Renal pelvis (tissue), 12 donors: Measurements from ENCODE around the gene CT45A2. TPM values are rescaled to one million over a fixed set of nuclear protein-coding genes. Genes with fewer than 3 reads are reported as not detected.
"Not testable (repeated sequence)": the region's sequence is repeated elsewhere in the genome, so short reads cannot be mapped to it uniquely, and the experiment has no call there.

ENCODE experiments used
- DNase-seq: peaks from one replicate; pipeline ENCODE4 v3.0.0-alpha.2; 2013
- long read RNA-seq, 16 experiments: transcript quantifications; one replicate each; lab custom pipeline, GENCODE V29; 2026
- polyA plus RNA-seq, 3 donors: library from polyadenylated mRNA; unstranded; fragments of 120-200 nt; gene quantifications; one replicate each; pipeline ENCODE4 v1.2.1, GENCODE V29; 2013; ENCODE audit not compliant: insufficient read length in 3 of 3

Gene CT45A2
- polyA plus RNA-seq = not detected
- long read RNA-seq, donor 1 = 0 reads
- long read RNA-seq, donor 2 = 0 reads
- long read RNA-seq, donor 3 = 0 reads
- long read RNA-seq, donor 4 = 0 reads
- long read RNA-seq, donor 5 = 0 reads
- long read RNA-seq, donor 6 = 0 reads
- long read RNA-seq, donor 7 = 0 reads
- long read RNA-seq, donor 8 = 0 reads
- long read RNA-seq, donor 9 = 0 reads
- long read RNA-seq, donor 10 = 0 reads
- long read RNA-seq, donor 11 = 0 reads
- long read RNA-seq, donor 12 = 0 reads
- long read RNA-seq, donor 13 = 0 reads
- long read RNA-seq, donor 14 = 0 reads
- long read RNA-seq, donor 15 = 0 reads
- long read RNA-seq, donor 16 = 0 reads

GRCh38 chrX:135819912-135820311 lies at the start of gene CT45A2:
Gene CT45A2, minus strand, starts transcription at chrX:135820012. Its CDS starts 3,747 bp downstream, at chrX:135816265.
- not testable (repeated sequence) for DNase-seq

- not testable (repeated sequence) for DNase-seq
Observed at GRCh38 chrX:135854438-135854837, 34.6 kb upstream of the CT45A2 start, which contains the start of gene CT45A8. Gene CT45A8, minus strand, starts transcription at chrX:135854538. Its CDS starts 3,755 bp downstream, at chrX:135850783.

- not testable (repeated sequence) for DNase-seq
Observed at GRCh38 chrX:135837180-135837579, 17.4 kb upstream of the CT45A2 start, which contains the start of gene CT45A7. Gene CT45A7, minus strand, starts transcription at chrX:135837280. Its CDS starts 3,747 bp downstream, at chrX:135833533.

DNA sequence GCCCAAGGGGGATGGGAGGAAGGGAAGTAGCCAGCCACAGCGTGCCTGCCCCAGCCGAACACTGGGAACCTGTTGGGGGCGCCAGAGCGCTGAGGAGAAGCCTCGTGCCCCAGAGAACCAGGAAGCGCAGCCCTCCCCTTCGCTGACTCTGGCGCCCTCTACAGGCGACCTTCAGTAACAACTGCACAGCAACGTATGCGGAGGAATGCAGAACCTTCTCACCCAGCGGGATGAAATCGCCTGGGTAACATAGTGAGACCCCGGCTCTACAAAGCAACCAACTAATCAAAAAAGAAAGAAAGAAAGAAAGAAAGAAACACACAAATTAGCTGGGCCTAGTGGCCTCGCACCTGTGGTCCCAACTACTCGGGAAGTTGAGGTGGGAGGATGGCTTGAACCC lies 17.1 kb downstream of the CT45A2 start, which contains the start of gene CT45A6:
Gene CT45A6, minus strand, starts transcription at position 101 of the 400 bp plus-strand sequence. CDS start 3,794 bp downstream, outside the sequence.
- DNase-seq = not testable (repeated sequence)

DNA sequence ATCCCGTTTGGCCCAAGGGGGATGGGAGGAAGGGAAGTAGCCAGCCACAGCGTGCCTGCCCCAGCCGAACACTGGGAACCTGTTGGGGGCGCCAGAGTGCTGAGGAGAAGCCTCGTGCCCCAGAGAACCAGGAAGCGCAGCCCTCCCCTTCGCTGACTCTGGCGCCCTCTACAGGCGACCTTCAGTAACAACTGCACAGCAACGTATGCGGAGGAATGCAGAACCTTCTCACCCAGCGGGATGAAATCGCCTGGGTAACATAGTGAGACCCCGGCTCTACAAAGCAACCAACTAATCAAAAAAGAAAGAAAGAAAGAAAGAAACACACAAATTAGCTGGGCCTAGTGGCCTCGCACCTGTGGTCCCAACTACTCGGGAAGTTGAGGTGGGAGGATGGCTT lies 34.4 kb downstream of the CT45A2 start, which contains the start of gene CT45A5:
Gene CT45A5, minus strand, starts transcription at position 101 of the 400 bp plus-strand sequence. CDS start 3,774 bp downstream, outside the sequence.
- not testable (repeated sequence) for DNase-seq

DNA sequence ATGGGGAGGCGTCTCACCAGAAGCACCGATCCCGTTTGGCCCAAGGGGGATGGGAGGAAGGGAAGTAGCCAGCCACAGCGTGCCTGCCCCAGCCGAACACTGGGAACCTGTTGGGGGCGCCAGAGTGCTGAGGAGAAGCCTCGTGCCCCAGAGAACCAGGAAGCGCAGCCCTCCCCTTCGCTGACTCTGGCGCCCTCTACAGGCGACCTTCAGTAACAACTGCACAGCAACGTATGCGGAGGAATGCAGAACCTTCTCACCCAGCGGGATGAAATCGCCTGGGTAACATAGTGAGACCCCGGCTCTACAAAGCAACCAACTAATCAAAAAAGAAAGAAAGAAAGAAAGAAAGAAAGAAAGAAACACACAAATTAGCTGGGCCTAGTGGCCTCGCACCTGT lies 51.7 kb downstream of the CT45A2 start, which contains the start of gene CT45A3:
Gene CT45A3, minus strand, starts transcription at position 101 of the 400 bp plus-strand sequence. CDS start 3,747 bp downstream, outside the sequence.
- not testable (repeated sequence) for DNase-seq

Other genes starting within 250 kb of the CT45A2 start
- not detected for gene CT45A1, start 106.4 kb downstream of the CT45A2 start, polyA plus RNA-seq
- gene CT45A3, start 51.8 kb downstream of the CT45A2 start, polyA plus RNA-seq = not detected
- gene CT45A5, start 34.5 kb downstream of the CT45A2 start, polyA plus RNA-seq = not detected
- not detected for gene CT45A6, start 17.2 kb downstream of the CT45A2 start, polyA plus RNA-seq
- gene CT45A7, start 17.3 kb upstream of the CT45A2 start, polyA plus RNA-seq = not detected
- not detected for gene CT45A8, start 34.5 kb upstream of the CT45A2 start, polyA plus RNA-seq
- gene CT45A9, start 51.8 kb upstream of the CT45A2 start, polyA plus RNA-seq = not detected
- gene CT45A10, start 73.4 kb upstream of the CT45A2 start, polyA plus RNA-seq = not detected
- gene SAGE1, start 73.7 kb upstream of the CT45A2 start, polyA plus RNA-seq = not detected
- 10 to 100 TPM; 23.0 to 26.2 (median 24.0) TPM for gene MMGT1, start 154.0 kb upstream of the CT45A2 start, polyA plus RNA-seq
- gene SLC9A6, start 165.4 kb upstream of the CT45A2 start, polyA plus RNA-seq = 10 to 100 TPM; 14.2 to 18.7 (median 18.3) TPM